Mesodermal cell (in vitro differentiated cells): ENCODE measurements around the gene ADAMTS19.
"Not testable (repeated sequence)": the region's sequence is repeated elsewhere in the genome, so short reads cannot be mapped to it uniquely, and the experiment has no call there.

ENCODE experiments used
- H3K27ac ChIP-seq: 2 replicates; pipeline ENCODE4 v1.7.0; 2013; ENCODE audit warnings: mild to moderate bottlenecking, low read depth, low read length, moderate library complexity; ENCODE audit not compliant: severe bottlenecking
- H3K36me3 ChIP-seq: 2 replicates; pipeline ENCODE4 v1.7.1; 2013; ENCODE audit warnings: mild to moderate bottlenecking, low read length, moderate library complexity; ENCODE audit not compliant: control insufficient read depth, insufficient read depth
- H3K4me1 ChIP-seq: one replicate; pipeline ENCODE4 v1.7.1; 2013; ENCODE audit warnings: mild to moderate bottlenecking, low read length; ENCODE audit not compliant: insufficient read depth, control insufficient read depth, poor library complexity, severe bottlenecking
- H3K4me3 ChIP-seq: 2 replicates; pipeline ENCODE4 v1.7.0; 2013; ENCODE audit warnings: low read length, control low read depth, mild to moderate bottlenecking; ENCODE audit not compliant: insufficient read depth, poor library complexity, severe bottlenecking; ENCODE audit errors: extremely low read depth
- H3K9me3 ChIP-seq: 2 replicates; pipeline ENCODE4 v1.7.1; 2013; ENCODE audit warnings: mild to moderate bottlenecking, low read length, moderate library complexity; ENCODE audit not compliant: control insufficient read depth
- WGBS, 2 experiments: methylation state at CpG; one replicate each; pipeline ENCODE4 v1.1.5; 2013; ENCODE audit warnings: missing lambda C conversion rate in 2 of 2; ENCODE audit not compliant: insufficient coverage in 2 of 2; 5-methylcytosine and 5-hydroxymethylcytosine counted together

ADAMTS19 gene

GRCh38 chr5:129631961-129632360, 171.9 kb downstream of the ADAMTS19 start:
- H3K9me3 ChIP-seq, result no peaks in the 10 kb centered on the region
- no peaks in the 10 kb centered on the region for H3K4me1 ChIP-seq
- no peak overlapping the region for H3K4me3 ChIP-seq
- no peak overlapping the region for H3K27ac ChIP-seq
- no peaks in the 10 kb centered on the region for H3K36me3 ChIP-seq

GRCh38 chr5:129637501-129637900, 177.4 kb downstream of the ADAMTS19 start:
- H3K4me1 ChIP-seq, result not testable (repeated sequence)

GRCh38 chr5:129639331-129639730, 179.2 kb downstream of the ADAMTS19 start:
- no peak overlapping the region for H3K27ac ChIP-seq
- no peaks in the 10 kb centered on the region for H3K9me3 ChIP-seq
- WGBS, 2 experiments, result 76 to 89% methylated on average over 2 of the region's 4 CpGs
- H3K4me3 ChIP-seq, result no peak overlapping the region
- no peaks in the 10 kb centered on the region for H3K36me3 ChIP-seq
- no peaks in the 10 kb centered on the region for H3K4me1 ChIP-seq

More at GRCh38 chr5:129637501-129637900, 177.4 kb downstream of the ADAMTS19 start:
- not testable (repeated sequence) for H3K4me3 ChIP-seq, H3K36me3 ChIP-seq, H3K27ac ChIP-seq, H3K9me3 ChIP-seq
- 92 to 94% methylated on average over 9 to 10 of the region's 11 CpGs for WGBS, 2 experiments

- no peak overlapping the region for H3K27ac ChIP-seq
- 100% methylated on average over 2 of the region's 2 CpGs for WGBS, 2 experiments
- H3K36me3 ChIP-seq, result no peaks in the 10 kb centered on the region
- H3K9me3 ChIP-seq, result no peaks in the 10 kb centered on the region
- H3K4me3 ChIP-seq, result no peak overlapping the region
- no peaks in the 10 kb centered on the region for H3K4me1 ChIP-seq
Observed at GRCh38 chr5:129652349-129653056, 192.4 kb downstream of the ADAMTS19 start.

- no peak overlapping the region for H3K4me3 ChIP-seq
- H3K9me3 ChIP-seq, result no peaks in the 10 kb centered on the region
- no peak overlapping the region for H3K27ac ChIP-seq
- WGBS, 2 experiments, result 100% methylated on average over 1 of the region's 2 CpGs; no CpG with 5 or more reads in 1 of the 2 experiments
- no peaks in the 10 kb centered on the region for H3K36me3 ChIP-seq
- no peaks in the 10 kb centered on the region for H3K4me1 ChIP-seq
Observed at GRCh38 chr5:129653057-129653375, 192.9 kb downstream of the ADAMTS19 start.

DNA sequence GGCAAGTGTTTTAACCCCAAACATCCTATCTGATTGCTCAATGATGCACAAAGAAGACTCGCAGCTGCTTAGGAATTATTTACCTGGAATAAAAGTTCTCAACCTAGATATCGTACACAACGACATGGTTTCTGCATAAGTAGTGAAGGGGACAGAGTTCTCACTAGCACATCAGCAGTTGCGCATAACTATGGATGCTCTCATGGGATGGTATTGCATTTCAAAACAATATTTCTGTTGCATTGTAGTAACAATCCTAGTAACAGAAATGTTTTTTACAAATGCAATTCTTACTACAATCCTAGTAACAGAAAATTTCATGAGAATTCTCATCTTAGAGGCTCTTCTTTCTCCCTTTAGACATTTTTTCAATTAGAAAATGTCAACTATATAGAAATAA, 193.3 kb downstream of the ADAMTS19 start:
- Histone ChIP-seq H3K36me3 (no peaks in the 10 kb centered on the region), H3K4me3 (no peak overlapping the region), H3K4me1 (no peaks in the 10 kb centered on the region), H3K9me3 (no peaks in the 10 kb centered on the region), H3K27ac (no peak overlapping the region)
- whole genome bisulfite sequencing, 2 experiments, result 80% methylated on average over 1 of the region's 4 CpGs; no CpG with 5 or more reads in 1 of the 2 experiments

- no peaks in the 10 kb centered on the region for H3K36me3 ChIP-seq
- H3K9me3 ChIP-seq, result no peaks in the 10 kb centered on the region
- WGBS, 2 experiments, result no CpG with 5 or more reads among the region's 2 CpGs
- no peak overlapping the region for H3K4me3 ChIP-seq
- H3K4me1 ChIP-seq, result no peaks in the 10 kb centered on the region
- H3K27ac ChIP-seq, result no peak overlapping the region
Observed at GRCh38 chr5:129656952-129657351, 196.9 kb downstream of the ADAMTS19 start.

DNA sequence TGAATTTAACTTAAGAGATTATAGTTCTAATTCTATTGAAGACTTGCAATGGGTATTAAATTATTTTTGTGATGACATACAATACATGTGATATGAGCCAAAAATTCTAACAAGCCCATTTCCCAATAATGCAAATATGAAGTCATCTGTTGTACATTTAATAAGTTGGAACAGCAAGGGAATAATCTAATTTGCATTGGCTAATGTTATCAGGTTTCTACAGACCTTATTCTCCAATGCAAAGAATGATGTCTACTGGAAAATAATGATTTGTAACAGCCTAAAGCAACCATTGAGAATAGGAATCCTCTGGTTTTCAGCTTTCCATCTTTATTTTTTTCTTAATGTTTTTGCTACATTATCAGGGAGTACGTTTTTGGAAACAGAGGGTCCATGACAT, 198.7 kb downstream of the ADAMTS19 start:
- WGBS, 2 experiments, result no CpG with 5 or more reads among the region's 1 CpG
- Histone ChIP-seq H3K9me3 (no peaks in the 10 kb centered on the region), H3K4me1 (no peaks in the 10 kb centered on the region), H3K4me3 (no peak overlapping the region), H3K36me3 (no peaks in the 10 kb centered on the region), H3K27ac (no peak overlapping the region)

DNA sequence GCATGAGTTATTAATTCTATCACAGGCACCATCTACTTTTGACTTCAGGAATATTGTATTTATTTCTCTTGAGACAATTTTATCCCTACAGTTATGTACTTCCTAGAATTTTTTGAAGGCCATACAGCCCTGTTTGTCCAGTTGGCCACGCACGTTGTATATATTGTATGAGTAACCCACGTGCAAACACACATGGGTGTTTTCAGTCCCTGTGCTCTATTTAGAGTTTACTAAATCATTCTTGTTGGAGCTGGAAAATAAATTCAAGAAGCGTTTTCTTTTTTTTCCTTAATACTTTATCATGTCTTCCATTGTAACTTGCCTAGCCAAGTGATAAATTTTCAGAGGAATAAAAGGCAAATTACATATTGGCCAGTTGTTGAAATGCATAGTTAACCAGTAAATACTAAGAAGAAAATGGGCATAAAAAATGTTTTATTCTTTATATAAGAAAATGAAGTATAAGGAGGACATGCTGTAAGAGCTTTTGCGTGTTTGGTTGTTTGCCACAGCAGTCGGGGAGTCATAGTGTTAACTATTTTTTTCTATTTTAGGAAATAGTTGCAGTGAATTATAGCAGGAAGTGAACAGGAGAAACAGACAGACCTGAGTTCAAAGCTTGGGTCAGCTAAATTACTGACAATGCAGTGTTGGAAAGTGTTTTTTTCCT, 201.4 kb downstream of the ADAMTS19 start:
- Histone ChIP-seq H3K4me1 (no peaks in the 10 kb centered on the region), H3K36me3 (no peaks in the 10 kb centered on the region), H3K4me3 (no peak overlapping the region), H3K27ac (no peak overlapping the region), H3K9me3 (no peaks in the 10 kb centered on the region)
- WGBS, 2 experiments, result 82 to 100% methylated on average over 1 to 3 of the region's 6 CpGs

GRCh38 chr5:129664336-129664937, 204.3 kb downstream of the ADAMTS19 start:
- Histone ChIP-seq H3K36me3 (no peaks in the 10 kb centered on the region), H3K27ac (no peak overlapping the region), H3K9me3 (no peaks in the 10 kb centered on the region), H3K4me1 (no peaks in the 10 kb centered on the region), H3K4me3 (no peak overlapping the region)
- WGBS, 2 experiments, result 86% methylated on average over 1 of the region's 3 CpGs; no CpG with 5 or more reads in 1 of the 2 experiments

DNA sequence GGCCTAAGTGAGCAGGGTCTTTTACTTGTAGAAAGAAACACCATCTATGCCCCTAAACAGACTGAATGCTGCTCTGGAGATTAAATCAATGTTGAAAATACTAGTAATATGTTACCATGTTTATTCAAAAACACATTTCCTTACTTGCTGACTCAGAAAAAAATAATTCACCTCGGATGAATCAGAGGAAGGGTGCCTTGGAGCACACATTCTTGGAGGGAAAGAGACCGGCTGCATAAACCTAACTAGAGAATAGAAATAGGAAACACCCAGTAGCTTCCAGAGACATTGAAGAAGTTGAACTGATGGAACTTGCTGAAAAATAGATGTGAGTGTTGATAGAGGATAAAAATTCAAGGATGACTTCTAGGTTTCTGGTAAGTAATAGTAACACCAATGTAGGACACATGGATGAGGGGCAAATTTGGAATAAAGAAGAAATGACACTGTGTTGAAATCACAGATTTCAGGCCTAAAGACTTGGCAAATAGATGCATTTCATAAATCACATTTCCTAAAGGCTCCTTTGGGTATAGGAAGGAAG, 210.9 kb downstream of the ADAMTS19 start:
- 90% methylated on average over 2 of the region's 2 CpGs; no CpG with 5 or more reads in 1 of the 2 experiments for WGBS, 2 experiments

More for the DNA sequence above, 210.9 kb downstream of the ADAMTS19 start:
- no peak overlapping the region for H3K27ac ChIP-seq
- H3K4me3 ChIP-seq, result no peak overlapping the region
- H3K9me3 ChIP-seq, result no peaks in the 10 kb centered on the region
- no peaks in the 10 kb centered on the region for H3K36me3 ChIP-seq
- H3K4me1 ChIP-seq, result peaks cover 3% of the 10 kb centered on the region
